Ascending aorta (tissue), 2 donors: ENCODE measurements around the gene TIMELESS. TPM values are rescaled to one million over a fixed set of nuclear protein-coding genes. Genes with fewer than 3 reads are reported as not detected.

Experiments used
- DNase-seq, 2 donors: peaks; one replicate each; pipeline ENCODE4 v3.0.0-alpha.2; 2019; ENCODE audit warnings: low spot score in 2 of 2
- H3K27ac ChIP-seq, 2 donors: fragments of 200-600 bp; sonication (generic); one replicate each; pipeline ENCODE4 v1.5.1; 2016 to 2017; ENCODE audit warnings: mild to moderate bottlenecking in 1 of 2
- H3K27me3 ChIP-seq: fragments of 200-600 bp; sonication (generic); one replicate; pipeline ENCODE4 v1.5.1; 2017
- H3K36me3 ChIP-seq, 2 donors: fragments of 200-600 bp; sonication (generic); one replicate each; pipeline ENCODE4 v1.5.1; 2016
- H3K4me1 ChIP-seq, 2 donors: fragments of 200-600 bp; sonication (generic); one replicate each; pipeline ENCODE4 v1.5.1; 2016 to 2017; ENCODE audit warnings: mild to moderate bottlenecking in 1 of 2
- H3K4me3 ChIP-seq, 2 donors: fragments of 200-600 bp; sonication (generic); one replicate each; pipeline ENCODE4 v1.5.1; 2016 to 2017; ENCODE audit warnings: mild to moderate bottlenecking in 1 of 2
- H3K9me3 ChIP-seq, 2 donors: fragments of 200-600 bp; sonication (generic); one replicate each; pipeline ENCODE4 v1.5.1; 2016
- intact Hi-C: fragments of 100-400 bp; cut with DNase I; formaldehyde crosslinking; loops from one replicate; pipeline ENCODE4 v1.15.1; 2023
- total RNA-seq: library from RNA; depleted of rRNA; stranded (reverse); fragments of >200 nt; gene quantifications from one replicate; pipeline ENCODE4 v1.1.0, GENCODE V29; 2016
- TF ChIP-seq, protein P1 (sequence below), 3 experiments: fragments of 200-600 bp in 2 of 3; fragments of 450-650 bp in 1 of 3; sonication (generic) in 2 of 3; IDR thresholded peaks; one replicate each; pipeline ENCODE4 v1.5.1; 2016 to 2019; ENCODE audit warnings: antibody characterized with exemption in 3 of 3, mild to moderate bottlenecking in 1 of 3, moderate library complexity in 1 of 3

The TIMELESS gene
- total RNA-seq, 1 donor from 2014 or later, result 2.0 TPM

GRCh38 chr12:56373515-56373914 lies 75.7 kb downstream of the TIMELESS start:
- no peak overlapping the region for H3K27ac ChIP-seq
- H3K36me3 ChIP-seq, result no peaks in the 10 kb centered on the region
- no peaks in the 10 kb centered on the region for H3K9me3 ChIP-seq
- no peak overlapping the region for H3K4me3 ChIP-seq
- DNase-seq, result no peak
- TF ChIP-seq, protein P1, sequence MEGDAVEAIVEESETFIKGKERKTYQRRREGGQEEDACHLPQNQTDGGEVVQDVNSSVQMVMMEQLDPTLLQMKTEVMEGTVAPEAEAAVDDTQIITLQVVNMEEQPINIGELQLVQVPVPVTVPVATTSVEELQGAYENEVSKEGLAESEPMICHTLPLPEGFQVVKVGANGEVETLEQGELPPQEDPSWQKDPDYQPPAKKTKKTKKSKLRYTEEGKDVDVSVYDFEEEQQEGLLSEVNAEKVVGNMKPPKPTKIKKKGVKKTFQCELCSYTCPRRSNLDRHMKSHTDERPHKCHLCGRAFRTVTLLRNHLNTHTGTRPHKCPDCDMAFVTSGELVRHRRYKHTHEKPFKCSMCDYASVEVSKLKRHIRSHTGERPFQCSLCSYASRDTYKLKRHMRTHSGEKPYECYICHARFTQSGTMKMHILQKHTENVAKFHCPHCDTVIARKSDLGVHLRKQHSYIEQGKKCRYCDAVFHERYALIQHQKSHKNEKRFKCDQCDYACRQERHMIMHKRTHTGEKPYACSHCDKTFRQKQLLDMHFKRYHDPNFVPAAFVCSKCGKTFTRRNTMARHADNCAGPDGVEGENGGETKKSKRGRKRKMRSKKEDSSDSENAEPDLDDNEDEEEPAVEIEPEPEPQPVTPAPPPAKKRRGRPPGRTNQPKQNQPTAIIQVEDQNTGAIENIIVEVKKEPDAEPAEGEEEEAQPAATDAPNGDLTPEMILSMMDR (IDR thresholded peaks at IDR 0.05), result no peak
- H3K27me3 ChIP-seq, result no peaks in the 10 kb centered on the region
- intact Hi-C loops, result no loop called here
- no peaks in the 10 kb centered on the region for H3K4me1 ChIP-seq

DNA sequence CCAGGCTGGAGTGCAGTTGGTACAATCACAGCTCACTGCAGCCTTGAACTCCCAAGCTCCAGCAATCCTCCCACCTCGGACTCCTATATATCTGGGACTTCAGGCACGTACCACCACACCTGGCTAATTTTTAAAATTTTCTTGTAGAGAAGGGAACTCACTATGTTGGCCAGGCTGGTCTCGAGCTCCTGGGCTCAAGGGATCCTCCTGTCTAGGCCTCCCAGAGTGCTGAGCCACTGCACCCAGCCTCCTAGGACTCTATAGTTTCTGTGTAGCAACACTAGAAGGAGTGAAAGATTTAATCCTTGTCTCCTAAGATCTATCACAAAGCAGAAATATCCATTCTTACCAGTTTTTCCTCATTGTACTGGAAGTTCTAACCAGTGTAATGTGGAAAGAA lies 82.3 kb downstream of the TIMELESS start:
- Histone ChIP-seq H3K27ac (no peak overlapping the region), H3K9me3 (no peaks in the 10 kb centered on the region), H3K27me3 (no peaks in the 10 kb centered on the region), H3K36me3 (no peaks in the 10 kb centered on the region), H3K4me3 (no peak overlapping the region), H3K4me1 (no peaks in the 10 kb centered on the region)
- no peak for DNase-seq
- intact Hi-C loops, result no loop called here
- TF ChIP-seq, protein P1 (IDR thresholded peaks at IDR 0.05), result no peak

Other genes with a start within 250 kb of the TIMELESS start
- gene RNF41, start 227.5 kb downstream of the TIMELESS start, total RNA-seq, result 50.3 TPM
- 2.8 TPM for gene NABP2, start 225.1 kb downstream of the TIMELESS start, total RNA-seq
- gene SLC39A5, start 219.4 kb downstream of the TIMELESS start, total RNA-seq, result not detected
- 17.5 TPM for gene ANKRD52, start 191.0 kb downstream of the TIMELESS start, total RNA-seq
- 4.8 TPM for gene COQ10A, start 182.5 kb downstream of the TIMELESS start, total RNA-seq
- 55.2 TPM for gene CS, start 149.1 kb downstream of the TIMELESS start, total RNA-seq
- gene CNPY2, start 133.4 kb downstream of the TIMELESS start, total RNA-seq, result 34.6 TPM
- gene PAN2, start 115.4 kb downstream of the TIMELESS start, total RNA-seq, result 45.3 TPM
- not detected for gene IL23A, start 110.5 kb downstream of the TIMELESS start, total RNA-seq
- gene STAT2, start 89.3 kb downstream of the TIMELESS start, total RNA-seq, result 246 TPM
- gene APOF, start 86.6 kb downstream of the TIMELESS start, total RNA-seq, result not detected
- not detected for gene MIP, start 5.2 kb upstream of the TIMELESS start, total RNA-seq
- 0.43 TPM for gene SPRYD4, start 19.2 kb upstream of the TIMELESS start, total RNA-seq
- not detected for gene GLS2, start 38.7 kb upstream of the TIMELESS start, total RNA-seq
- gene RBMS2, start 72.4 kb upstream of the TIMELESS start, total RNA-seq, result 21.3 TPM
- 118 TPM for gene BAZ2A, start 180.9 kb upstream of the TIMELESS start, total RNA-seq
- 197 TPM for gene ATP5F1B, start 196.6 kb upstream of the TIMELESS start, total RNA-seq
- 62.2 TPM for gene PTGES3, start 238.9 kb upstream of the TIMELESS start, total RNA-seq